Spleen (tissue), 11 donors: ENCODE measurements around the gene MOGAT2. TPM values are rescaled to one million over a fixed set of nuclear protein-coding genes. Genes with fewer than 3 reads are reported as not detected.
A peak's percentile ranks its signal among the peaks of the same experiment; 100 is the strongest.

Source experiments
- DNase-seq: peaks from one replicate; pipeline ENCODE4 v3.0.0-alpha.2; 2020
- H3K27ac ChIP-seq, 8 donors: fragments of 200-600 bp; sonication (generic) in 7 of 8; 1 replicate in 4 of 8; 2 replicates in 4 of 8; pipeline versions ENCODE4 v1.5.0 to v1.8.0; 2016 to 2021; ENCODE audit warnings: inconsistent platforms in 4 of 8, mild to moderate bottlenecking in 4 of 8, moderate library complexity in 1 of 8
- H3K27me3 ChIP-seq, 7 donors: fragments of 200-600 bp; sonication (generic) in 6 of 7; replicated peaks in 1 of 7; 1 replicate in 4 of 7; 2 replicates in 3 of 7; pipeline versions ENCODE4 v1.5.0 to v1.8.0; 2016 to 2021; ENCODE audit warnings: inconsistent platforms in 3 of 7, mild to moderate bottlenecking in 1 of 7
- H3K36me3 ChIP-seq, 6 donors: fragments of 200-600 bp; sonication (generic) in 5 of 6; 1 replicate in 4 of 6; 2 replicates in 2 of 6; pipeline versions ENCODE4 v1.5.0 to v1.8.0; 2016 to 2021; ENCODE audit warnings: inconsistent platforms in 2 of 6
- H3K4me1 ChIP-seq, 6 donors: fragments of 200-600 bp; sonication (generic) in 5 of 6; 1 replicate in 3 of 6; 2 replicates in 3 of 6; pipeline versions ENCODE4 v1.5.0 to v1.8.0; 2016 to 2021; ENCODE audit warnings: inconsistent platforms in 3 of 6
- H3K4me3 ChIP-seq, 8 donors: fragments of 200-600 bp; sonication (generic) in 7 of 8; 1 replicate in 4 of 8; 2 replicates in 4 of 8; pipeline versions ENCODE4 v1.5.0 to v1.8.0; 2016 to 2021; ENCODE audit warnings: inconsistent platforms in 4 of 8, mild to moderate bottlenecking in 4 of 8, moderate library complexity in 2 of 8
- H3K9me3 ChIP-seq, 8 donors: fragments of 200-600 bp; sonication (generic) in 7 of 8; 1 replicate in 4 of 8; 2 replicates in 4 of 8; pipeline versions ENCODE4 v1.5.0 to v1.8.0; 2016 to 2021; ENCODE audit warnings: inconsistent platforms in 4 of 8
- POLR2A ChIP-seq, 3 donors: fragments of 450-650 bp; IDR thresholded peaks; one replicate each; pipeline ENCODE4 v1.5.1; 2017; ENCODE audit warnings: antibody characterized with exemption in 3 of 3, mild to moderate bottlenecking in 1 of 3
- POLR2AphosphoS5 ChIP-seq, 3 donors: sonication (generic); formaldehyde crosslinking; IDR thresholded peaks; one replicate each; pipeline ENCODE4 v1.5.1; 2017; ENCODE audit warnings: antibody characterized with exemption in 3 of 3
- WGBS, 5 donors: extraction: QIAGEN DNeasy Blood & Tissue Kit in 3 of 5; methylation state at CpG; one replicate each; pipeline versions ENCODE4 v1.1.5 to v1.1.7; 2013 to 2018; 5-methylcytosine and 5-hydroxymethylcytosine counted together
- intact Hi-C: fragments of 100-400 bp; cut with DNase I; formaldehyde crosslinking; loops from one replicate; pipeline ENCODE4 v1.15.0; 2023; ENCODE audit warnings: low total_unique reads
- polyA plus RNA-seq, 3 donors: library from polyadenylated mRNA; stranded (reverse); fragments of 200-250 nt; gene quantifications; one replicate each; pipeline ENCODE4 v1.2.1, GENCODE V29; 2013
- small RNA-seq, 4 donors: library from RNA; depleted of rRNA; stranded (forward); fragments of <200 nt; gene quantifications; one replicate each; pipeline ENCODE3, GENCODE V24; 2016
- total RNA-seq, 7 donors: library from RNA; depleted of rRNA in 3 of 7; stranded (reverse); fragments of >200 nt in 3 of 7; fragmentation: NEBNext Ultra II Directional in 4 of 7; extraction: Animal tissue kit (Norgen Biotek cat#: 25700) in 4 of 7; gene quantifications; one replicate each; pipeline versions ENCODE4 v1.1.0 to v1.2.1, GENCODE V29; 2016 to 2021
- TF ChIP-seq, protein P1 (sequence below), 11 experiments: fragments of 200-600 bp in 7 of 11; fragments of 450-650 bp in 4 of 11; sonication (generic) in 4 of 11; IDR thresholded peaks in 8 of 11; conservative IDR thresholded peaks in 3 of 11; 1 replicate in 7 of 11; 2 replicates in 4 of 11; pipeline versions ENCODE4 v1.4.0 to v1.8.0; 2016 to 2021; ENCODE audit warnings: antibody characterized with exemption in 11 of 11, inconsistent platforms in 4 of 11, mild to moderate bottlenecking in 1 of 11
- donor health status: healthy with polysubstance abuse.
- donor health status: DM: no; HTN: no; CAD: no; lungs with moderate emphysema.
- donor health status: DM: no; HTN: no; CAD: no.
- donor health status: Bipolar disorder and iron deficiency.
- donor health status: healthy.
- donor health status: DM: no; HTN: no; CAD: no.
- donor health status: DM: yes; HTN: yes; CAD: no.

The MOGAT2 gene
- total and polyA plus RNA-seq, 10 donors = 0.03 to 0.23 (median 0.21) TPM; not detected in 6

DNA sequence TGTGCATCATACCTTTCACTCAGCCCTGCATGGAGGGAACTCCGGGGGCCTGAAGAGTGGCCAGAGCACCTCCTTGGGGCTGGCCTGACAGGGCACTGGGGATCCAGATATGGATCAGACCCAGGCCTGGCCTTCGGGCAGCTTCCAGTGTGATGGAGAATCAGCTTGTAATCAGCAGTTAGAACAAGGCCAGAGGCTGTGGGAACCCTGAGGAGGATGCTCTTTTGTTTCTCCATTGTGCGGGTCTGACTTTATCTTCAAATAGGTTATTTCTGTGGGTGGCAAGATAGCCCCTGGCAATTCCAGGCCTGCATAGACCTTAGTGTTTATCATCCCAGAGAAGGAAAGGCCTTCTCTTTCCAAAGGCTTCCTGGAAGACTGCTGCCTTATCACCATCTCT lies 63.2 kb downstream of the MOGAT2 start:
- Histone ChIP-seq H3K4me3 (no peak overlapping the region), H3K27ac (no peak overlapping the region), H3K27me3 (no peaks in the 10 kb centered on the region), H3K36me3 (peaks cover 0 to 16% (median 0%) of the 10 kb centered on the region in 6 donors), H3K9me3 (no peaks in the 10 kb centered on the region), H3K4me1 (peaks cover 0 to 43% (median 14%) of the 10 kb centered on the region in 6 donors)
- peak; percentile 51 for DNase-seq
- TF ChIP-seq POLR2AphosphoS5 (IDR thresholded peaks at IDR 0.05) = no peak
- TF ChIP-seq, protein P1, sequence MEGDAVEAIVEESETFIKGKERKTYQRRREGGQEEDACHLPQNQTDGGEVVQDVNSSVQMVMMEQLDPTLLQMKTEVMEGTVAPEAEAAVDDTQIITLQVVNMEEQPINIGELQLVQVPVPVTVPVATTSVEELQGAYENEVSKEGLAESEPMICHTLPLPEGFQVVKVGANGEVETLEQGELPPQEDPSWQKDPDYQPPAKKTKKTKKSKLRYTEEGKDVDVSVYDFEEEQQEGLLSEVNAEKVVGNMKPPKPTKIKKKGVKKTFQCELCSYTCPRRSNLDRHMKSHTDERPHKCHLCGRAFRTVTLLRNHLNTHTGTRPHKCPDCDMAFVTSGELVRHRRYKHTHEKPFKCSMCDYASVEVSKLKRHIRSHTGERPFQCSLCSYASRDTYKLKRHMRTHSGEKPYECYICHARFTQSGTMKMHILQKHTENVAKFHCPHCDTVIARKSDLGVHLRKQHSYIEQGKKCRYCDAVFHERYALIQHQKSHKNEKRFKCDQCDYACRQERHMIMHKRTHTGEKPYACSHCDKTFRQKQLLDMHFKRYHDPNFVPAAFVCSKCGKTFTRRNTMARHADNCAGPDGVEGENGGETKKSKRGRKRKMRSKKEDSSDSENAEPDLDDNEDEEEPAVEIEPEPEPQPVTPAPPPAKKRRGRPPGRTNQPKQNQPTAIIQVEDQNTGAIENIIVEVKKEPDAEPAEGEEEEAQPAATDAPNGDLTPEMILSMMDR (IDR thresholded peaks at IDR 0.05 in 8 of 11, conservative IDR thresholded peaks at IDR 0.05 in 3 of 11) = no peak
- WGBS, 5 donors = 76 to 93% (median 87%) methylated on average over 2 to 3 of the region's 3 CpGs
- intact Hi-C loops = no loop called here

DNA sequence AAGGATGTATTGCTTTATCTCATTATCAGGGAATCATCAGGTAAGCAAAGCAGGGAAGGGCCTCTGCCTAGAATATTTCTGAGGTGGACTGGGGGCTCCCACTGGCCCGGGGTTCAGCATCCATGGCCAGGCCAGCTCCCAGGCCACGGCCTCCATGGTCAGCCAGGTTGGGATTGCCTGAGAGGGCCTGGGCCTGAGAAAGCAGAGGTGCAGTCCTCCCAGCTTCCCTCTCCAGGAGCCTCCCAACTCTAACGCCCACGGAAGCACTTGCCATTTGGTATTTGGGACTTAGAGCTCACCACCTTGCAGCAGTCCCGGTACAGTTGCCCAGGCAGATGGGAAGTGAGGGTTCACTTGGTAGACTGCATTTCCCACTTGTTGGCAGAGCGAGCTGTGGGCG lies 63.7 kb downstream of the MOGAT2 start:
- no peak for TF ChIP-seq POLR2A (IDR thresholded peaks at IDR 0.05)
- Histone ChIP-seq H3K4me1 (peaks cover 0 to 39% (median 14%) of the 10 kb centered on the region in 6 donors), H3K27me3 (no peaks in the 10 kb centered on the region), H3K27ac (no peak overlapping the region), H3K4me3 (no peak overlapping the region), H3K36me3 (peaks cover 0 to 20% (median 0%) of the 10 kb centered on the region in 6 donors), H3K9me3 (no peaks in the 10 kb centered on the region)
- intact Hi-C loops = no loop called here
- peak; percentile 60 for DNase-seq
- 93 to 95% (median 93%) methylated on average over 5 to 7 of the region's 7 CpGs for WGBS, 5 donors

- no peaks in the 10 kb centered on the region for H3K9me3 ChIP-seq
- TF ChIP-seq POLR2AphosphoS5 (IDR thresholded peaks at IDR 0.05) (no peak), POLR2A (IDR thresholded peaks at IDR 0.05) (no peak)
- TF ChIP-seq, protein P1 (IDR thresholded peaks at IDR 0.05 in 8 of 11, conservative IDR thresholded peaks at IDR 0.05 in 3 of 11) = no peak
- no peak overlapping the region for H3K4me3 ChIP-seq
- intact Hi-C loops = no loop called here
- H3K27ac ChIP-seq = no peak overlapping the region
- peaks cover 0 to 34% (median 12%) of the 10 kb centered on the region in 6 donors for H3K4me1 ChIP-seq
- H3K36me3 ChIP-seq = peaks cover 0 to 24% (median 0%) of the 10 kb centered on the region in 6 donors
- no peaks in the 10 kb centered on the region for H3K27me3 ChIP-seq
- no peak for DNase-seq
- WGBS, 5 donors = 85 to 97% (median 92%) methylated on average over 7 to 9 of the region's 9 CpGs
These were observed 64.2 kb downstream of the MOGAT2 start for GRCh38 chr11:75781831-75782230.

Small RNA genes lying within 50 kb of the gene (small RNA-seq; reads per million reads assigned to genes)
- gene RN7SL786P = 0 reads per million in 4 donors

Other genes with a start within 250 kb of the MOGAT2 start
- gene GDPD5, start 191.9 kb upstream of the MOGAT2 start, total RNA-seq = 100 to 1,000 TPM in 6 of 7 donors, 10 to 100 TPM in 1; 97.0 to 273 (median 144) TPM
- gene GDPD5, start 191.9 kb upstream of the MOGAT2 start, polyA plus RNA-seq = 100 to 1,000 TPM in 2 of 3 donors, 10 to 100 TPM in 1; 44.6 to 248 (median 147) TPM
- 100 to 1,000 TPM in 2 of 7 donors, 10 to 100 TPM in 5; 54.9 to 145 (median 87.5) TPM for gene SERPINH1, start 155.6 kb upstream of the MOGAT2 start, total RNA-seq
- gene SERPINH1, start 155.6 kb upstream of the MOGAT2 start, polyA plus RNA-seq = 10 to 100 TPM; 19.0 to 39.1 (median 33.0) TPM
- 1 to 10 TPM; 1.4 to 3.3 (median 2.2) TPM for gene MAP6, start 48.8 kb upstream of the MOGAT2 start, total RNA-seq
- 1 to 10 TPM; 1.3 to 9.0 (median 5.2) TPM for gene MAP6, start 48.8 kb upstream of the MOGAT2 start, polyA plus RNA-seq
- gene DGAT2, start 50.9 kb downstream of the MOGAT2 start, total RNA-seq = 10 to 100 TPM; 14.1 to 71.7 (median 22.5) TPM
- 1 to 10 TPM; 3.5 to 9.5 (median 6.4) TPM for gene DGAT2, start 50.9 kb downstream of the MOGAT2 start, polyA plus RNA-seq
- gene UVRAG, start 97.4 kb downstream of the MOGAT2 start, total RNA-seq = 10 to 100 TPM; 35.0 to 80.8 (median 58.8) TPM
- 10 to 100 TPM; 13.8 to 15.7 (median 14.8) TPM for gene UVRAG, start 97.4 kb downstream of the MOGAT2 start, polyA plus RNA-seq